ENCODE data around the gene SLC43A2. TPM values are rescaled to one million over a fixed set of nuclear protein-coding genes. Genes with fewer than 3 reads are reported as not detected.

The SLC43A2 gene
- total RNA-seq, 1 donor from 2014 or later: 2.3 TPM

DNA sequence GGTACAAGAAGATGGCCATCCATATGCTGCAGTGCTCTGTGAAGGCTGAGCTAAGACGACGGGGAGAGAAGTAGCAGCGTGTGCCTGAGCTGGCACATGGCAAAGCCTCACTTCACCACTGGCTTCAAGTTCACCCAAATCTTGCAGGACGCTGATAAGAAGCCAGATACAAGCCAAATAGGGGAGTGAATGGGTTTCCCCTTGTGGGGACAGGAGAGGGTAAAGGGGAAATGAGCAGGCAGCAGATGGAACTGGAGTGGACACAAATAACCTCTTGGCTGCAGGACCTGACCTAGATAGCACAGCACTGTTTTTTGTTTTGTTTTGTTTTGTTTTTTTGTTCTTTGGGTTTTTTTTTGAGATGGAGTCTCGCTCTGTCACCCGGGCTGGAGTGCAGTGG is 45.1 kb downstream of the SLC43A2 start:
- TF ChIP-seq, protein P1, sequence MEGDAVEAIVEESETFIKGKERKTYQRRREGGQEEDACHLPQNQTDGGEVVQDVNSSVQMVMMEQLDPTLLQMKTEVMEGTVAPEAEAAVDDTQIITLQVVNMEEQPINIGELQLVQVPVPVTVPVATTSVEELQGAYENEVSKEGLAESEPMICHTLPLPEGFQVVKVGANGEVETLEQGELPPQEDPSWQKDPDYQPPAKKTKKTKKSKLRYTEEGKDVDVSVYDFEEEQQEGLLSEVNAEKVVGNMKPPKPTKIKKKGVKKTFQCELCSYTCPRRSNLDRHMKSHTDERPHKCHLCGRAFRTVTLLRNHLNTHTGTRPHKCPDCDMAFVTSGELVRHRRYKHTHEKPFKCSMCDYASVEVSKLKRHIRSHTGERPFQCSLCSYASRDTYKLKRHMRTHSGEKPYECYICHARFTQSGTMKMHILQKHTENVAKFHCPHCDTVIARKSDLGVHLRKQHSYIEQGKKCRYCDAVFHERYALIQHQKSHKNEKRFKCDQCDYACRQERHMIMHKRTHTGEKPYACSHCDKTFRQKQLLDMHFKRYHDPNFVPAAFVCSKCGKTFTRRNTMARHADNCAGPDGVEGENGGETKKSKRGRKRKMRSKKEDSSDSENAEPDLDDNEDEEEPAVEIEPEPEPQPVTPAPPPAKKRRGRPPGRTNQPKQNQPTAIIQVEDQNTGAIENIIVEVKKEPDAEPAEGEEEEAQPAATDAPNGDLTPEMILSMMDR (conservative IDR thresholded peaks at IDR 0.05; ENCODE audit: low read depth, low read length): no peak
- no peak overlapping the region for H3K4me3 ChIP-seq (ENCODE audit: low read depth, low read length)
- no peak for DNase-seq (ENCODE audit: low read depth)

- TF ChIP-seq, protein P1 (conservative IDR thresholded peaks at IDR 0.05; ENCODE audit: low read depth, low read length): no peak
- DNase-seq (ENCODE audit: low read depth): no peak
- H3K4me3 ChIP-seq (ENCODE audit: low read depth, low read length): no peak overlapping the region
Observed at GRCh38 chr17:1582374-1582773, 46.3 kb downstream of the SLC43A2 start.

- H3K4me3 ChIP-seq (ENCODE audit: low read depth, low read length): no peak overlapping the region
- TF ChIP-seq, protein P1 (conservative IDR thresholded peaks at IDR 0.05; ENCODE audit: low read depth, low read length): no peak
- DNase-seq (ENCODE audit: low read depth): no peak
Observed at GRCh38 chr17:1580979-1581676, 47.5 kb downstream of the SLC43A2 start.

- TF ChIP-seq, protein P1 (conservative IDR thresholded peaks at IDR 0.05; ENCODE audit: low read depth, low read length): no peak
- DNase-seq (ENCODE audit: low read depth): no peak
- H3K4me3 ChIP-seq (ENCODE audit: low read depth, low read length): no peak overlapping the region
Observed at GRCh38 chr17:1578029-1578428, 50.6 kb downstream of the SLC43A2 start.

GRCh38 chr17:1577583-1578013 is 51.0 kb downstream of the SLC43A2 start:
- no peak overlapping the region for H3K4me3 ChIP-seq (ENCODE audit: low read depth, low read length)
- TF ChIP-seq, protein P1 (conservative IDR thresholded peaks at IDR 0.05; ENCODE audit: low read depth, low read length): no peak
- DNase-seq (ENCODE audit: low read depth): no peak

DNA sequence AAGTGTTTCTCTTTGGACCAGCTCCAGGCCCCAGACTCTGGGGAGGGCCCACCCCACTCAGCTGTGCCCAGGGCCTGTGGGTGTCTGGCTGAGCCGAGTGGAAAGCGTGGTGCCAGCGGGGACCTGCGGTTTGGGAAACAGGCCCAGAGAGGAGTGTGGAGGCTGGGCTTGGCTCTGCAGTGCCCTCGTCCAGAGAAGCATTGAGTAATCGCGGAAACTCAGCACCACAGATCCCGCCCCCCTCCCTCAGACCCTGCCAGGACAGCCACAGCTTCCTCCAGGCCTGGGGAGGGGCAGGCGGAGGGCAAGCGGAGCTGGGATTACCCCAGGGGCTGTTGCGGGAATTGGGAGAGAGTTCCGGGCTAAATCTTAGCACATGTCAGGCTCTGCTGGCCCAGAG is 51.5 kb downstream of the SLC43A2 start:
- TF ChIP-seq, protein P1 (conservative IDR thresholded peaks at IDR 0.05; ENCODE audit: low read depth, low read length): no peak
- no peak overlapping the region for H3K4me3 ChIP-seq (ENCODE audit: low read depth, low read length)
- no peak for DNase-seq (ENCODE audit: low read depth)

- TF ChIP-seq, protein P1 (conservative IDR thresholded peaks at IDR 0.05; ENCODE audit: low read depth, low read length): no peak
- no peak for DNase-seq (ENCODE audit: low read depth)
- H3K4me3 ChIP-seq (ENCODE audit: low read depth, low read length): no peak overlapping the region
Observed at GRCh38 chr17:1576500-1576899, 52.1 kb downstream of the SLC43A2 start.

All from epithelial cell of proximal tubule (primary cell).